ENCODE results near the gene SSTR5.

The SSTR5 gene

GRCh38 chr16:1127101-1127500, 54.6 kb downstream of the SSTR5 start:
- DNase-seq = no peak

GRCh38 chr16:1127971-1128715, 55.6 kb downstream of the SSTR5 start:
- no peak for DNase-seq

GRCh38 chr16:1129106-1129960, 56.8 kb downstream of the SSTR5 start:
- DNase-seq = no peak

GRCh38 chr16:1130382-1130781, 57.8 kb downstream of the SSTR5 start:
- DNase-seq = no peak
